CD4-positive, alpha-beta memory T cell (primary cell): ENCODE measurements around the gene CTSH. TPM values are rescaled to one million over a fixed set of nuclear protein-coding genes. Genes with fewer than 3 reads are reported as not detected.

Source experiments
- CTCF ChIA-PET: fragments of 350-600 bp; sonication (Branson Sonifier 250); formaldehyde crosslinking; loops from one replicate; lab custom pipeline; 2021; ENCODE audit warnings: inconsistent platforms; ENCODE audit not compliant: partially characterized antibody; lab: Charles Lee
- POLR2A ChIA-PET: fragments of 350-600 bp; sonication (Branson Sonifier 250); formaldehyde crosslinking; loops from one replicate; lab custom pipeline; 2021; ENCODE audit not compliant: partially characterized antibody; lab: Charles Lee
- DNase-seq, 5 donors: peaks; one replicate each; pipeline versions ENCODE4 v3.0.0 to v3.0.0-alpha.2; 2020 to 2022; ENCODE audit warnings: mixed read lengths in 1 of 5
- H3K27ac ChIP-seq: one replicate; pipeline ENCODE4 v1.7.0; 2013; ENCODE audit warnings: low read depth, low read length
- H3K27me3 ChIP-seq: 2 replicates; pipeline ENCODE4 v1.7.0; 2013; ENCODE audit warnings: mild to moderate bottlenecking, low read length, moderate library complexity; ENCODE audit not compliant: insufficient read depth
- H3K36me3 ChIP-seq: 2 replicates; pipeline ENCODE4 v1.7.0; 2013; ENCODE audit warnings: mild to moderate bottlenecking, low read length, moderate library complexity; ENCODE audit not compliant: insufficient read depth
- H3K4me1 ChIP-seq: 2 replicates; pipeline ENCODE4 v1.7.0; 2013; ENCODE audit warnings: mild to moderate bottlenecking, low read length, moderate library complexity; ENCODE audit not compliant: insufficient read depth
- H3K4me3 ChIP-seq, 2 donors: one replicate each; pipeline ENCODE4 v1.7.0; 2013; ENCODE audit warnings: low read length in 2 of 2, mild to moderate bottlenecking in 1 of 2
- H3K9me3 ChIP-seq, 2 donors: one replicate each; pipeline ENCODE4 v1.7.0; 2013; ENCODE audit warnings: low read length in 2 of 2, control low read depth in 1 of 2; ENCODE audit not compliant: control insufficient read depth in 1 of 2
- H3K27ac Mint-ChIP-seq, 7 donors: one replicate each; pipeline ENCODE4 v1.8.0; 2020 to 2021; ENCODE audit warnings: mixed read lengths in 7 of 7, mild to moderate bottlenecking in 6 of 7, inconsistent platforms in 3 of 7, moderate library complexity in 3 of 7
- H3K27me3 Mint-ChIP-seq, 2 donors: one replicate each; pipeline ENCODE4 v1.8.0; 2020 to 2021; ENCODE audit warnings: mixed read lengths in 2 of 2
- H3K36me3 Mint-ChIP-seq, 2 donors: one replicate each; pipeline ENCODE4 v1.8.0; 2020 to 2021; ENCODE audit warnings: mixed read lengths in 2 of 2, inconsistent platforms in 1 of 2, mild to moderate bottlenecking in 1 of 2
- H3K4me1 Mint-ChIP-seq, 4 donors: one replicate each; pipeline ENCODE4 v1.8.0; 2020 to 2021; ENCODE audit warnings: mixed read lengths in 4 of 4, mild to moderate bottlenecking in 1 of 4
- H3K4me3 Mint-ChIP-seq, 8 donors: one replicate each; pipeline ENCODE4 v1.8.0; 2020 to 2021; ENCODE audit warnings: mixed read lengths in 8 of 8, mild to moderate bottlenecking in 7 of 8, moderate library complexity in 6 of 8, inconsistent platforms in 3 of 8
- H3K9me3 Mint-ChIP-seq, 8 donors: one replicate each; pipeline ENCODE4 v1.8.0; 2020 to 2021; ENCODE audit warnings: mixed read lengths in 8 of 8, mild to moderate bottlenecking in 5 of 8, inconsistent platforms in 3 of 8, moderate library complexity in 1 of 8
- intact Hi-C: fragments of 100-400 bp; cut with micrococcal nuclease; formaldehyde crosslinking; loops from one replicate; pipeline ENCODE4 v1.15.1; 2023
- polyA plus RNA-seq, 2 donors: library from polyadenylated mRNA; unstranded; fragments of 300-500 nt; fragmentation: Illumina TruSeq; gene quantifications; one replicate each; pipeline ENCODE4 v1.2.3, GENCODE V29; 2021
- total RNA-seq, 2 experiments: library from RNA; stranded (reverse); gene quantifications; one replicate each; pipeline ENCODE4 v1.2.3, GENCODE V29; 2021

The CTSH gene
- total and polyA plus RNA-seq, 4 experiments from 2014 or later = 32.8 to 152 (median 92.8) TPM

DNA sequence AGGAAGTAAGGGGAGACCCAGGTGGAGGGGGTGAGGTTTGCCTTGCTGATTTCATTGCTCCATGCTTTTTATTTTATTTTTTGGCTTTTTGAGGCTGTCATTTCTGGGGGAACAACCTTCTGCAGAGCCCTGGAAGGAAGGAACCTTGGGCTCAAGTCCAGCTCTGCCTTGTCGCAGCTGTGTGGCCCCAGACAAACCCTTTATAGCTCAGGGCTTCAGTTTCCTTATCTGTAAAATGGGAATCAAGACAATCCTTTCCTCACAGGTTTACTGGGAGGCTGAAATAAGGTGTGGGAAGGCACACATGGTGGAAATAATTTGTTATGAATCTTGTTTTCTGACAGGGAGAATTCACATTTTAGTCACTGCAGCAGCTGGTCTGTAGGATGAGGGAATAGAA lies 45.4 kb upstream of the CTSH start:
- intact Hi-C loops = no loop called here
- no peaks in the 10 kb centered on the region for H3K36me3 ChIP-seq
- peaks cover 0 to 2% (median 0%) of the 10 kb centered on the region in 8 donors for H3K9me3 Mint-ChIP-seq
- H3K4me3 ChIP-seq = no peak overlapping the region
- no peak overlapping the region for H3K27ac ChIP-seq
- H3K27ac Mint-ChIP-seq = no peak overlapping the region
- POLR2A ChIA-PET = no interaction called here
- DNase-seq = no peak
- CTCF ChIA-PET = no interaction called here
- no peaks in the 10 kb centered on the region for H3K27me3 ChIP-seq
- peaks cover 1 to 2% of the 10 kb centered on the region in 2 donors for H3K27me3 Mint-ChIP-seq
- no peaks in the 10 kb centered on the region for H3K4me1 Mint-ChIP-seq
- no peaks in the 10 kb centered on the region for H3K4me1 ChIP-seq
- no peak overlapping the region for H3K4me3 Mint-ChIP-seq
- no peaks in the 10 kb centered on the region for H3K36me3 Mint-ChIP-seq
- H3K9me3 ChIP-seq = no peaks in the 10 kb centered on the region

DNA sequence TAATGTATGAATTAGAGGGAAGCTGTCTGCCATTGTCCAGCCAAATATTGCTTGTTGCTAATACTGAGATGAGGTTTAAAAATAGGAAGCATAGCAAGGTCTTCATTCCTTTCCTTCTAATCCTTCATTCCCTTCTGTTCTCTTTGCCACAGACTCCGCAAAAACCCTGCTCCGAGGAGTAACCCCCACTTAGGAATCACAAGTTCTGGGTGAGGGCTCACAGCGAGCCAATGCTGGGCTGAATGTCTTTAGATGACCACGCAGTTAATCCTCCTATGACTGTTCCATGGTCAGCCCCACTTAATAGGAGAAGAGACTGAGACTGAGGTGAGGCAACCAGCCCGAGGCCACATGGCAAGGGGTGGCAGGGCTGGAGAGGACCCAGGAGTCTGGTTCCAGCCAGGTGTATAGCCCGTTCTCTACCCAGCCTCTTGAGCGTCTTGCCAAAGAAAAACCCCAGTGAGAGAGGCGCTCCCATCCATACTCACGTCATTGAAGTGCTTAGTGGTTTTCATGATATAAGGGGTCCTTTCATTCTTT lies 44.9 kb upstream of the CTSH start:
- Mint-ChIP-seq H3K4me3 (no peak overlapping the region), H3K36me3 (no peaks in the 10 kb centered on the region), H3K4me1 (no peaks in the 10 kb centered on the region), H3K9me3 (peaks cover 0 to 2% (median 0%) of the 10 kb centered on the region in 8 donors), H3K27ac (no peak overlapping the region), H3K27me3 (peaks cover 1 to 2% of the 10 kb centered on the region in 2 donors)
- no peaks in the 10 kb centered on the region for H3K4me1 ChIP-seq
- ChIA-PET CTCF (no interaction called here), POLR2A (no interaction called here)
- no peaks in the 10 kb centered on the region for H3K36me3 ChIP-seq
- H3K9me3 ChIP-seq = no peaks in the 10 kb centered on the region
- no peaks in the 10 kb centered on the region for H3K27me3 ChIP-seq
- intact Hi-C loops = no loop called here
- H3K27ac ChIP-seq = no peak overlapping the region
- no peak overlapping the region for H3K4me3 ChIP-seq
- DNase-seq = no peak

- POLR2A ChIA-PET = no interaction called here
- DNase-seq = no peak
- Mint-ChIP-seq H3K4me1 (no peaks in the 10 kb centered on the region), H3K4me3 (no peak overlapping the region), H3K9me3 (peaks cover 0 to 2% (median 0%) of the 10 kb centered on the region in 8 donors), H3K27me3 (peaks cover 1 to 2% of the 10 kb centered on the region in 2 donors), H3K36me3 (no peaks in the 10 kb centered on the region), H3K27ac (no peak overlapping the region)
- CTCF ChIA-PET = interaction anchor here (0.9 kb wide), 1 partner anchor 9 kb away, joined by 3 read pairs; no protein-coding TSS in a partner anchor
- H3K4me1 ChIP-seq = no peaks in the 10 kb centered on the region
- H3K4me3 ChIP-seq = no peak overlapping the region
- no peaks in the 10 kb centered on the region for H3K27me3 ChIP-seq
- no peaks in the 10 kb centered on the region for H3K9me3 ChIP-seq
- intact Hi-C loops = no loop called here
- H3K36me3 ChIP-seq = no peaks in the 10 kb centered on the region
- no peak overlapping the region for H3K27ac ChIP-seq
Measured at GRCh38 chr15:78988361-78988911, 43.6 kb upstream of the CTSH start.

DNA sequence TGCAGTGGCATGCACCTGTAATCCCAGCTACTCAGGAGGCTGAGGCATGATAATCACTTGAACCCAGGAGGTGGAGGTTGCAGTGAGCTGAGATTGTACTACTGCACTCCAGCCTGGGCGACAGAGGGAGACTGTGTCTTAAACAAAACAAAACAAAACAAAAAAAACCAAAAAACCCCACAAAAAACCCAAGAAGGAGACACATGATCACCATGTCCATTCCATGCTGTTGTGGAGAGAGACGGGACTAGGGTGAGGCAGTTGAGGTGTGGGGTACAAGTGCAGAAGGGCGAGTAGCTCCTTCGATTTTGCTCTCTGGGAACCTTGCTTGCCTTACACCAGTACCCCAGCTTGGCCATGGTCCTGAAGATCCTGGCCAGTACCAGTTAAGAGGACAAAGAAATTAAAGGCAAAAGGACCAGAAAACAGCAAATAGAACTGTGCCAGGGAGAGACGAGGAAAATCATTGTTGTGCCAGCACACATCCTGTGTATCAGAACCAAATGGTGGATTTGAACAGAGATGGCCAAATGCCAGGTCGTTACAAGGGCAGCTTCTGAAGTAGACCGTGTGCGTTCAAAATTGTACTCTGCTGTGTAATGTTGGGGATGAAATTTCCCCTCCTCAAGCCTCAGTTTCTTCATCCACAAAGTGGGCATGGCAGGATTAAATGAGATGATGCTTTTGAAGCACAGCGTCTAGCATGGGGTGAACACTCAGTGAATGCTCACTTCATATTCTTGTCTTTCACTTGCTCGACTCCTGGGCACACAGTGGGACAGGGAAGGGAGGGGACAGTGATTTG lies 42.9 kb upstream of the CTSH start:
- no peaks in the 10 kb centered on the region for H3K9me3 ChIP-seq
- no peaks in the 10 kb centered on the region for H3K9me3 Mint-ChIP-seq
- no peak for DNase-seq
- H3K36me3 ChIP-seq = no peaks in the 10 kb centered on the region
- intact Hi-C loops = no loop called here
- no peaks in the 10 kb centered on the region for H3K36me3 Mint-ChIP-seq
- no peak overlapping the region for H3K4me3 Mint-ChIP-seq
- no peaks in the 10 kb centered on the region for H3K4me1 Mint-ChIP-seq
- H3K27me3 Mint-ChIP-seq = peaks cover 1 to 5% of the 10 kb centered on the region in 2 donors
- H3K27ac Mint-ChIP-seq = no peak overlapping the region
- POLR2A ChIA-PET = no interaction called here
- H3K27ac ChIP-seq = no peak overlapping the region
- H3K27me3 ChIP-seq = no peaks in the 10 kb centered on the region
- H3K4me3 ChIP-seq = no peak overlapping the region
- CTCF ChIA-PET = no interaction called here
- no peaks in the 10 kb centered on the region for H3K4me1 ChIP-seq

DNA sequence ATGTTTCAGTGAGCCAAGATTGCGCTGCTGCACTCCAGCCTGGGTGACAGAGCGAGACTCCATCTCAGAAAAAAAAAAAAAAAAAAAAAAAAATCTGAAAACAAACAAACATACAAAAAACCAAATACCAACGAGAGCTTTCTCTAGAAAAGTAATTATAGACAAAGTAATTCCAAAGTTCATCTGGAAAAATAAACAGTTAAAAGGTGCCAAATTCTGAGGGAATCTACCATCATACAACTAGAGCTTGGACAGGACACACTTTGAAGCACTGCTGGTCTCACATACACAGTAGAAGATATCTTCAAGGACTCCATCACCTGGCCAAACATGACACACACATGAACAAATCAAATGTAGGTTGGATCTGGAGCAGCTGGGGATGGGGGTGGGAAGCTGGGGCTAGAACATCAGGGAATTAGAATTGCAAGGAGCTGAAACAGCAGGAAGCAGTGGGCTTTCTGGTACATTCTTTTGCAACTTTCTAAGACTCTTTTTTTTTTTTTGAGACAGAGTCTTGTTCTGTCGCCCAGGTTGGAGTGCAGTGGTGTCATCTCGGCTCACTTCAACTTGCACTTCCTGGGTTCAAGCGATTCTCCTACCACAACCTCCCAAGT lies 41.1 kb upstream of the CTSH start:
- Histone ChIP-seq H3K27me3 (no peaks in the 10 kb centered on the region), H3K4me3 (no peak overlapping the region), H3K9me3 (no peaks in the 10 kb centered on the region), H3K36me3 (no peaks in the 10 kb centered on the region), H3K27ac (no peak overlapping the region), H3K4me1 (no peaks in the 10 kb centered on the region)
- DNase-seq = no peak
- Mint-ChIP-seq H3K9me3 (no peaks in the 10 kb centered on the region), H3K4me1 (no peaks in the 10 kb centered on the region), H3K36me3 (no peaks in the 10 kb centered on the region), H3K27me3 (peaks cover 1 to 5% of the 10 kb centered on the region in 2 donors), H3K27ac (no peak overlapping the region), H3K4me3 (no peak overlapping the region)
- CTCF ChIA-PET = no interaction called here
- POLR2A ChIA-PET = no interaction called here
- intact Hi-C loops = no loop called here

DNA sequence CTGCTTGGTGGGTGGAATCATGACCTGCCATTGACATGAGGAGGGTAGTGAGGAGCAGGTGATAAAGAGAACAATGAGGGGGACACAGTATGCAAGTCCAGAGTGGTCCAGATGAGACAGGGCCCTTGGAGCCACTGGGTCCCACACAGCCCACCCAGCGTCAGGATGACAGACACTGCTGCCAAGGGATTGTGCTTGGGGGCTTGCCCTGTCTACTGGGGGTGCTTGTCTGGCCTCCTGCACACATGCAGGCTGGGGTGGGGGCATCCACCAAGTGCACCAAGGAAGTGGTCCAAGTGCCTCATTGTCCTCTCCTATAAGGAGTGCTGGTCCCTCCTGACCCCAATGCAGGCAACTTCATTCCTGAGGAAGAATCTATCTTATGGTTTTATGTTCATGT lies 39.2 kb upstream of the CTSH start:
- no peak overlapping the region for H3K27ac ChIP-seq
- no peak for DNase-seq
- H3K4me1 ChIP-seq = no peaks in the 10 kb centered on the region
- Mint-ChIP-seq H3K36me3 (no peaks in the 10 kb centered on the region), H3K4me3 (no peak overlapping the region), H3K9me3 (no peaks in the 10 kb centered on the region), H3K27me3 (peaks cover 1 to 5% of the 10 kb centered on the region in 2 donors), H3K27ac (no peak overlapping the region), H3K4me1 (no peaks in the 10 kb centered on the region)
- intact Hi-C loops = no loop called here
- H3K27me3 ChIP-seq = no peaks in the 10 kb centered on the region
- ChIA-PET CTCF (no interaction called here), POLR2A (no interaction called here)
- no peak overlapping the region for H3K4me3 ChIP-seq
- H3K9me3 ChIP-seq = no peaks in the 10 kb centered on the region
- H3K36me3 ChIP-seq = no peaks in the 10 kb centered on the region

DNA sequence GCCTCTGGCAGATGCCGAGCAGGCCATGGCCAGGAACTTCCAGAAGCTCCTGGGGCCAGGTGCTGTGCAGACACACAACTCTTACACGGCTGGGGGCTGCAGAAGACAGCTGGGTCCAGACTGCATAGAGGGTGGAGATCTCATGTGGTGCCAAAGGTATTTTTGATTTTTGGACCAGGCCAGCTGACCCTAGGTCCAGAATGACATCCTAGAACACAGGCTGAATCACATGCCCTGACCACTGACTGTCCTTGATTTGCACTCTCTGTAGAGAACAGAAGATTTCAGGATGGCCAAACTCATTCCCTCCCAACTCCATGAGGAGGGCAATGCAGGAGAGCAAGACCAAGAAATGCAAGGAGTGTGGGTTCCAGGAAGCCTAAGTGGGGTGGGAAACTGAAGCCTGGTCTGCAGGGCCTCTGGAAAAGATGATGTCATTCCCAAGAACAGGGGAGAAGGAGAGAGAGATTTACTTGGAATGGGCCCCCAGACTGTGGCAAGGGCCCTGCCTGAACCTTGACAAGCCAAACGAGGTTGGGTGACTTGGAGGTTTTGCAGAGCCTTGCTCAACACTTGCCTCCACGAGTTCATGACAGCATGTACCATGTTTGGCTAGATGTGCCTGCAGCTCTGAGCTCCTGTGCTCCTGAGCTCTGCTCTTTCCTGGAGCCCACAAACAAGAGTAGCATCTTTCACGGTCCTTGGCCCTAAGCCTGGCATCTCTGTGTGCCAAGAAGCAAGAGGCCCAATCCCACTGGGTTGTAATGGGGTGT lies 38.5 kb upstream of the CTSH start:
- no peak overlapping the region for H3K4me3 ChIP-seq
- no peak overlapping the region for H3K27ac Mint-ChIP-seq
- H3K4me3 Mint-ChIP-seq = no peak overlapping the region
- H3K4me1 Mint-ChIP-seq = no peaks in the 10 kb centered on the region
- H3K9me3 Mint-ChIP-seq = no peaks in the 10 kb centered on the region
- no peaks in the 10 kb centered on the region for H3K9me3 ChIP-seq
- ChIA-PET CTCF (no interaction called here), POLR2A (no interaction called here)
- H3K27me3 Mint-ChIP-seq = peaks cover 1 to 5% of the 10 kb centered on the region in 2 donors
- H3K27me3 ChIP-seq = no peaks in the 10 kb centered on the region
- H3K4me1 ChIP-seq = no peaks in the 10 kb centered on the region
- no peak overlapping the region for H3K27ac ChIP-seq
- intact Hi-C loops = no loop called here
- H3K36me3 Mint-ChIP-seq = no peaks in the 10 kb centered on the region
- H3K36me3 ChIP-seq = no peaks in the 10 kb centered on the region
- no peak for DNase-seq
